Transverse colon (tissue), 4 donors: ENCODE results near the gene FOXE3.

Source experiments
- CTCF ChIP-seq, 5 experiments: fragments of 200-600 bp in 3 of 5; fragments of 450-650 bp in 2 of 5; sonication (generic) in 3 of 5; IDR thresholded peaks; 1 replicate in 2 of 5; 2 replicates in 3 of 5; pipeline ENCODE4 v1.5.1; 2016 to 2017; ENCODE audit warnings: antibody characterized with exemption in 5 of 5, inconsistent platforms in 3 of 5, mild to moderate bottlenecking in 2 of 5, moderate library complexity in 1 of 5
- POLR2A ChIP-seq: fragments of 450-650 bp; IDR thresholded peaks from one replicate; pipeline ENCODE4 v1.6.1; 2016; ENCODE audit warnings: antibody characterized with exemption, mild to moderate bottlenecking, moderate library complexity
- POLR2AphosphoS5 ChIP-seq, 3 donors: sonication (generic); formaldehyde crosslinking; IDR thresholded peaks; one replicate each; pipeline ENCODE4 v1.6.1; 2016; ENCODE audit warnings: antibody characterized with exemption in 3 of 3

DNA sequence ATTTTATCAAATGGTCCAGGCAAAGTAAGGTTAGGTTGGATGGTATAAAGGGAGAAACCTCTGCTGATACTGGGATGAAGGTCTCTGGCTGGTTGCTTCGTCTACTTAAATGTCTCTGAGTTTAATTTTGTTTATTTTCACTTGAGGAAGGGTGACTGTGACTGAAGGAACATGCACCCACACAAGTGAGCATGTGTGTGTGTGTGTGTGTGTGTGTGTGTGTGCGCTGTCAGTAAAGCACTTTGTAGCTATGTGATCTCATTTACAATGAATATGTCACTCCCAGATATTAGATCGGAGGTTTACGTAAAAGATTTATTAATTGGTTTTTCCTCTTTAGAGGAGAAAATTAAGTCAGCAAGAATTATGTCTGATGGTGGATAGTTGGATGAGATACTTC, 26.1 kb downstream of the FOXE3 start:
- TF ChIP-seq POLR2AphosphoS5 (IDR thresholded peaks at IDR 0.05): no peak
- no peak for TF ChIP-seq POLR2A
- TF ChIP-seq CTCF (IDR thresholded peaks at IDR 0.05): no peak
